ENCODE results near the gene TEAD4.

GRCh38 chr12:3036901-3037600, 77.9 kb downstream of the TEAD4 start:
- TF ChIP-seq GATA2 (IDR thresholded peaks at IDR 0.05; ENCODE audit: low read depth, low read length): no peak
- TF ChIP-seq GATA3 (IDR thresholded peaks at IDR 0.05; ENCODE audit: low read depth, low read length): no peak
